MM.1S (cell line): ENCODE results near the gene KIF25.

ENCODE experiments used
- CTCF ChIP-seq: fragments of 300-600 bp; sonication (generic); IDR thresholded peaks from 2 replicates; pipeline ENCODE4 v1.5.1; 2016; ENCODE audit warnings: antibody characterized with exemption, low read length, mixed read lengths
- EZH2 ChIP-seq: fragments of 300-600 bp; sonication (generic); optimal IDR thresholded peaks from 2 replicates; pipeline ENCODE3; 2017; ENCODE audit warnings: low read depth, mild to moderate bottlenecking, antibody characterized with exemption, low read length, mixed read lengths

DNA sequence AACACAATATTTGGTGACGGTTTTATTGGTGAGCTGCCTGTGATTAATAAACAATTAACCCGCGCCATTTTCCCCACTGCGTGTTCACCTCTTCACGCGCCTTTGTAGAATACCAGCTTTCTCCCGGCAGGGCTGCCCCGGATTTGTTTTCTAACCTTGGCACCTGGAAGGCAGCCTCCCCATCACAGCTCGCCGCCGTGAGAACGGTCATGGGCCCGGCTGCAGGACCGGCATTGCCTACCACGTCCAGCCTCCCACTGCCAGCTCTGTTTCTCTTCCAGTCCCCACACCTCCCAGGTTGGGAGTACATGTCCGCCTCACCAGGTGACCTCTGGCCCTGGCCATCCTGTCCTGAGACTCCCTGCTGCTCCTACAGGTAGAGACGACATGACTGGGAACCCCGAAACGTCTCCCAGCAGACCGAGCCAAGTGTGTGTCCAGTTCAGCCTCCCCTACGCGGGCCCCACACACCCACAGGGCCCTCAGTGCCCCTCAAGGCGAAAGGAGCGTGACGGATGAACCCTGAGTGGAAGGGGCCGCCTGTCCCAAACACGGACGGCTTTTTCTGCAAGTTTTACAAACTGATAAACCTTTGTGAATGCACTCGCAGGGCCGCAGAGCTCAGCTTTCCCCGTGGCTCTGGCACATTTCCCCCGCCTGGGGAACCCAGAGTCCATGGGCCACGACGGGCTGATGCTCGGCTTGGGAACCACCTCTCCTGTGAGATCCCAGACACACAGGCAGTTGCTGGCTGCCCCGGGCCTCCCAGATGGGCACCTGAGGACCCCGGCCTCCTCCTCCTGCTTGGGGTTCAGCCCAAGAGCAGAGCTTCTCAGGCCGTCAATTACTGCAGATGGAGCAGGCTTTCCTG, 55.9 kb downstream of the KIF25 start:
- no peak for TF ChIP-seq CTCF
- TF ChIP-seq EZH2 = no peak
